Muscle of back (tissue), 11 donors: ENCODE data around the gene RNPS1. TPM values are rescaled to one million over a fixed set of nuclear protein-coding genes. Genes with fewer than 3 reads are reported as not detected.

Experiments
- DNase-seq, 3 donors: peaks; one replicate each; pipeline versions ENCODE4 v3.0.0 to v3.0.0-alpha.2; 2013
- polyA plus RNA-seq, 10 donors: library from polyadenylated mRNA; unstranded; fragments of 120-200 nt; gene quantifications; one replicate each; pipeline ENCODE4 v1.2.1, GENCODE V29; 2013; ENCODE audit not compliant: insufficient read length in 10 of 10

Gene RNPS1
- polyA plus RNA-seq, 10 donors = 136 to 186 (median 165) TPM

- peak; percentile 99 for DNase-seq
These were observed 44.5 kb downstream of the RNPS1 start, which contains the start of gene E4F1 for GRCh38 chr16:2223221-2223941. TSS of gene E4F1 (plus strand) at chr16:2223591. CDS start at chr16:2223614, 23 bp downstream.

- no peak for DNase-seq
These were observed 51.6 kb downstream of the RNPS1 start for GRCh38 chr16:2216330-2216729.

DNA sequence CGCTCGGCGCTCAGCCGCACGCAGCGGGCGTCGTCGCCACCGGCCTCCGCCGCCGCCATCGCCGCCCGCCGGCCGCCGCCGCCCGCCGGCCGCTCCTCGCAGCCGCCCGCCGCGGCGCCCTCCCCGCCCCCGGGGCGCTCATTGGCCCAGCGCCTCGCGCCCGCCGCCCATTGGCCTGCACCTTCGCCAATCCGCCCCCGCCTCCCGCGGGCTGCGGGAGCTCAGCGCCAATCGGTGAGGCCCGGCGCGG is 53.3 kb downstream of the RNPS1 start, which contains the start of gene PGP:
PGP (minus strand) TSS at position 122 of the 250 bp plus-strand sequence; CDS start at position 59, 63 bp downstream.
- DNase-seq = no peak

DNA sequence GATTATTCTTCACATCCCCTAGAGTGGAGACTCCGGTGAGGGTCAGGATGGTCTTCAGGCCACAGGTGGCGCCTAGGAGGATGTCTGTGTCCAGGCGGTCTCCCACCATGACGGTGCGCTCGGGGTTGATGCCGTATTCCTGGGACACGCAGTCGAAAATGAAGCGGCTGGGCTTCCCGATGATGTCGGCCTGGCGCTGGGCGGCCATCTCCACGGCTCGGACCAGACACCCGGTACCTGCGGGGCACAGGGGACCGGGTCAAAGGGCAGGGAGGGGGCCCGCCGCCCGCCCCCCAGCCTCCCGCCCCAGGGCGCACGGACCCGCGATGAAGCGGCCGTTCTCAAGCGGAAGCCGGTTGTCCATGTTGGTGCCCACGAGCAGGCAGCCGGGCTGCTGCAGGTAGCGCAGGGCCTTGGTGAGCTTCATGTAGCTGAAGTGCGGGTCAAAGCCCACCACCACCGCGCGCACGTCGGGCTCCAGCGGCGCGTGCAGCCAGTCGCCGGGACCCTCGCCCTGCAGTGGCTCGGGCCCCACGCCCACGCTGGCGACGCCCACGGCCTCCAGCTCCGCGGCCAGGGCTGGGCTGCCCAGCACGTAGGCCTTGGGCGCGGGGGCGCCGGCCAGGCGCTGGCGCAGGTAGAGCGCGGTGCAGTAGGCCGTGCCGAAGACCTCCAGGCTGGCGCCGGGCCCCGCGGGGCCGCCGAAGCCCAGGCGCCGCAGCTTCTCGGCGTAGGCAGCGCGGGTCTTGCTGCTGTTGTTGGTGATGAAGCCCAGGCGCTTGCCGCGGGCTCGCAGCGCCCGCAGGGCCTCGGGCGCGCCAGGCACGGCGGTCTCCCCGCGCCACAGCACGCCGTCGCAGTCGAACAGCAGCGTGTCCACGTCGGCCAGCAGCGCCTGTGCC is 53.9 kb downstream of the RNPS1 start:
- no peak for DNase-seq

- DNase-seq = peak; percentile 40 to 46 (median 43)
These were observed 55.3 kb downstream of the RNPS1 start for GRCh38 chr16:2212362-2213324.

DNA sequence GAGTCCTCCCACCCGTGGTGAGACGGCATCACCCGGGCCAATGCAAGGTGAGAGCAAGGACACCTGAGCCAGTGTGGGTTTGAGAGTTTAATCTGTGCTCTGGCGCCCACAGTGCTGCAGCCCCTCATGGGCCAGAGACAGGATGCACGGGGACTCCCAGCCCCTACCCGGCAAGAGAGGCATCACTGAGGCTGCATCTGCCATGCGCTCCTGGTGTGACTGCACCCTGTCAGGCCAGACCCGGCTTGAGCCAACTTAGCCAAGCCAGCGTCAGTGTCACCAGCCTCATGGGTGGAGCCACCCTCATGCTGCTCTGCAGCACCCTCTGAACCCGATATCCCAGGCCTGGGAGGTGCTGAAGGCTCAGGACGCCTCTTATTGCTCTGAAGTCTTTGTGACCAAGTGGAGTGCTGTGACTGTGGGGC is 56.0 kb downstream of the RNPS1 start:
- no peak for DNase-seq

DNA sequence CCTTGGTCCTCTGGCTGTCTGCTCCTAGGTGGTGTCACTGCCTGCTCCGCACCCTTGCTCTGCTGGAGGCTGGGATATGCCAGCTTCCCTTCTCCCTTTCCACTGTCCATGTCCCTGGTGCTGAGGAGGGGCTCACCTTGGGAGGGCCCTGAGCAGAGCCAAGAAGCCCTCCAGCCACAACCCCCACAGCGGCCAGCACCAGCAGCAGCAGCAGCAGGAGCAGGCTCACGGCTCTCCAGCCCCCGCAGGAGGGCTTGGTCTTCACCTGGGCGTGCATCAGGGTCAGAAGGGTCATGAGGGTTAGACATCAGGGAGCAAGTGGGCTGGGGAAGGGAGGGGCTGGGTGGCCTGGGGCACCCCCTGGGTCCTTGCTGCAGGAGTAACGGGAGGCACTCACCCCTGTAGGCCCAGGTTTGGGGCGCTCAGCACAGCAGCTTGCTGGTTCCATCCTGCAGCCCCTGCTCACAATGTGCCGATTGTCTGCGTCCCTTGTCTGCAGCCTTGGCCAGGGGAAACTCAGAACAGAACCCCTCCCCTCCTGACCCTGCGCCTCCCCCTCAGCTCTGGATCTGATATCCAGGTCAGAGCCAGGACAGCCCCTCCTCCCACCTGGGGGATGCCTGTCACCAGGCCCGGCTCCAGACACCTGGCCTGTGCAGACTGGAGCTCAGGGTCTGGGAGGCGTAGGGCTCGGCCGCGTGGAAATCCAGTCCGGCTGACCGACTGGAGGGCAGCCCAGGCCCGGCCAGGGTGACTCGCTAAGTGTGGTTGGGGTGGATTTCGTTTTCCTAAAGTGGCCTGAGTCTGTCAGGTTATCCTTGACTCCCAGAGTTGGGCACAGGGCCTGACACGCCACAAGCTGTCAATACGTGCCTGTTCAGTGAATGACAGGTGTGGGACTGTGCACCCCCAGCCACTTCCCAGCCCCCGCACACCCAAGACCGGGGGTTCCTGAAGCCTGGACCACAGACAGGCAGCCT is 57.2 kb downstream of the RNPS1 start, which contains the start of gene BRICD5:
BRICD5 (minus strand) TSS at position 478 of the 980 bp plus-strand sequence; CDS start at position 448, 30 bp downstream.
- DNase-seq = no peak

DNA sequence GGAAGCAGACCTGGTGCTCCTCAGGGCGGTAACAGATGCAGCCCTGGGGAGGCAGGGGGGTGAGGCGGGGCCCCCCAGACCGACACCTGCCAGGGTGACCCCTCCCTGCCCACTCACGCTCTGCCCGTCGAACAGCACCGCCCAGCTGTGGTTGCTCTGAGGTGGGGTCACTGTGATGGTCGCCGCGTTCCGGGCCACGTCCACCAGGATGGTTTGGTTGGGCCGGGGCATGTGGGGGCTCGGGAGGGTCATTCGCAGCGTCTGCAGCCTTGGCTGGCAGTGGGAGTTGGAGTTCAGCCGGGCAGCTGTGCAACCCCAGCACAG is 58.0 kb downstream of the RNPS1 start:
- no peak for DNase-seq

DNA sequence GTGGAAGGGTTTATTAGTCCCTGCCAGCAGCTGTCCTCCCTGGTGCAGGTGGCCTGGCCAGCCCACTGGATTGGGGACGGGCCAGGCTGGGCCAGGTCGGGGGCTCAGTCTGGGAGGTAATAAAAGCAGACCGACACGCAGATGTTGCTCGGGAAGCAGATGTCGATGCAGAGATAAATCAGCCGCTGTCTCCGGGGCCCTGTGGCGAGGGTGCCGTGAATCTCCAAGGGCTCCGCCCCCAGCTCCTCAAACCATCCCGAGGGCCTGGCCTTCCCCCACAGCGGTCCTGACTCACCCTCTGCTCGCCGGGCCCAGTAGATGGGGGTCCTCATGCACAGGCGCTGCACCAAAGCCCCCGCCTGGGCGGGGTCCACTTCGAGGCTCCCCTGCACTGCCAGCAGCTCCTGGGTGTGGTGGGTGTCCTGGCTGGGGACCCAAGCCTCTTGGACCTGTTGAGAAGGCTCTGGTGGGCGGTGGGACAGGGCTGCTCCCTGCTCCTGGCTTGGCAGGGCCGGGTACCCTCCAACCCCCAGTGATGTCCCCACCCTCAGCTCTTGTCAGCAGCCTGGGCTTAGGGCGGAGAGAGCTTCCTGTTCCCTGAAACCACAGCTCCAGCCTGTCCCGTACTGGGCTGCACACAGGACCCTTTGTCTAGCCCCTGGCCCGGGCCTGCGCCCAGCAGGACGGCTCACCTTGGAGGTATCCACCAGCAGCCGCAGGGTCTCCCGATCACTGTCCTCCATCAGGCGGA is 58.5 kb downstream of the RNPS1 start:
- no peak for DNase-seq

GRCh38 chr16:2208772-2209171 is 59.2 kb downstream of the RNPS1 start:
- no peak for DNase-seq

GRCh38 chr16:2208308-2208707 is 59.6 kb downstream of the RNPS1 start:
- no peak for DNase-seq

- no peak for DNase-seq
These were observed 60.1 kb downstream of the RNPS1 start for GRCh38 chr16:2207872-2208271.

- DNase-seq = no peak
These were observed 61.0 kb downstream of the RNPS1 start for GRCh38 chr16:2206780-2207433.

GRCh38 chr16:2206420-2206779 is 61.5 kb downstream of the RNPS1 start:
- no peak for DNase-seq

DNA sequence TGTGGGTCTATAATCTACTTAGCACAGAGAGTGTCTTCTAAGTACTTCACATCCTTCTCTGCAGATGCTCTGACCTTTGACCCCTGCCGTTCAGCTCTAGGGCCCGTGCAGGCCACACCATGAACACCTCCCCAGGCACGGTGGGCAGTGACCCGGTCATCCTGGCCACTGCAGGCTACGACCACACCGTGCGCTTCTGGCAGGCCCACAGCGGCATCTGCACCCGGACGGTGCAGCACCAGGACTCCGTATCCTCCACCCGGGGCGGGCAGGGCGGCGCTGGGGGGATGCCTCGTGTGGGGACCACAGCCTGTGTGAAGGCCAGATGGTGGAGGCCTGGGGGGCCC is 62.0 kb downstream of the RNPS1 start:
- DNase-seq = no peak

GRCh38 chr16:2205104-2205966 is 62.6 kb downstream of the RNPS1 start, which contains the start of gene MLST8:
TSS of gene MLST8 (plus strand) at chr16:2205454. CDS start at chr16:2206086, 632 bp downstream.
- DNase-seq = peak; percentile 85 to 98 (median 93)

- no peak for DNase-seq
These were observed 63.4 kb downstream of the RNPS1 start for GRCh38 chr16:2204416-2205103.
